ENCODE results near the gene SMAGP.
"Not testable (repeated sequence)": the region's sequence is repeated elsewhere in the genome, so short reads cannot be mapped to it uniquely, and the experiment has no call there.

SMAGP gene, protein sequence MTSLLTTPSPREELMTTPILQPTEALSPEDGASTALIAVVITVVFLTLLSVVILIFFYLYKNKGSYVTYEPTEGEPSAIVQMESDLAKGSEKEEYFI

DNA sequence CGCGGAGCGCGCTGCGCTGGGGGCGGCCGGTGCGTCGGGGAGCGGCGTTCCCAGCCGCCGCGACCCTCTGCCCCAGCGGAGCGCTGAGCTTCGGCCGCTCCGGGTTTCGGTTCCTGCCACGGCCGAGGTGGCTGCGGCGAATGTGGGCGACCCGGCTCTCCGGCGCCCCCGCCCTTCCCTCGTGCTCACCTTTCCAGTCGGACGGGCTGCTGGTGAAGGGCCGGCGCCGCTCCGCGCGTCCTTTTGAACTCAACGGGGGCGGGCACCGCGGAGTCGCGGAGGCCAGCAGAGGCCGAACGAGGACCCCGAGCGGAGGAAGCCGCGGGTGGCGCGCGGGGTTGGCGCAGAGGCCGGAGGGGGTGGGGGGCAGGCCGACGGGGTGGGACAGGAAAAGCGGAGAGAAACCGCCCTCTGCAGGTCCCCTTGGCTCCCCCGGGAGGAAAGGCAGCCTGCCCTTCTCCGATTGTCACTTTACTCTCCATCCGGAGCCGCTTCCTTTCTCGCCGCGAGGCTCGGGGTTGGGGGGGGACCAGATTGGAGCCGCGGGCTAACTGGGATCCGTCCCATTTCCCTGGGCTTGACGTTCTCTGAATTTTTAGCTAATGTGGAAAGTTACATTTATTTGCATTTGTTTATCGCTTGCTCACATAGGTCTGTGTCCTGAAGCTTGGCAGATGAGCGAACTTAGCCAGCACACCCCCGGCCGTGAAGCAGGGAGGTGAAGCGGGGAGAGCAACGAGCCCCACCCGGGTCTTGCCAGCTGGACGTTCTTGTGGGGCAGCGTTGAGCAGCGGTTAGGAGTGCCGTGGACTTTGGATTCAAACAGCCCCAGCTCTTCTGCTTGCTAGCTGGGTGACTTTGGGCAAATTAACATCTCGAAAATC lies at the start of gene SMAGP:
TSS of gene SMAGP (minus strand) at position 349 of the 884 bp plus-strand sequence. CDS start 1,137 bp downstream, outside the sequence.
- Histone ChIP-seq H3K4me1 (peaks cover 26% of the 10 kb centered on the region), H3K9me3 (no peaks in the 10 kb centered on the region), H3K4me3 (peak within 1 kb of the TSS; percentile 74), H3K9ac (peak within 1 kb of the TSS; percentile 75), H4K20me1 (no peaks in the 10 kb centered on the region), H3K36me3 (no peaks in the 10 kb centered on the region), H3K27me3 (0 out of 2 replicates have a peak, but pooled peaks cover 4% of the 10 kb centered on the region), H3K27ac (peak within 1 kb of the TSS; percentile 70; the same call in 1 of the 2 replicates), H3K4me2 (peak within 1 kb of the TSS; percentile 97)
- no peak for TF ChIP-seq Cebpa-rat (IDR thresholded peaks at IDR 0.05)

- Histone ChIP-seq H3K36me3 (no peaks in the 10 kb centered on the region), H3K4me3 (no peak overlapping the region), H4K20me1 (no peaks in the 10 kb centered on the region), H3K4me2 (peak overlapping the region; percentile 94), H3K4me1 (peaks cover 60% of the 10 kb centered on the region), H3K27ac (peak overlapping the region; percentile 20; the same call in 1 of the 2 replicates), H3K9me3 (no peaks in the 10 kb centered on the region), H3K27me3 (no peaks in the 10 kb centered on the region), H3K9ac (no peak overlapping the region)
- TF ChIP-seq Cebpa-rat (IDR thresholded peaks at IDR 0.05): no peak
These were observed 48.8 kb upstream of the SMAGP start for GRCh38 chr12:51318846-51319599.

DNA sequence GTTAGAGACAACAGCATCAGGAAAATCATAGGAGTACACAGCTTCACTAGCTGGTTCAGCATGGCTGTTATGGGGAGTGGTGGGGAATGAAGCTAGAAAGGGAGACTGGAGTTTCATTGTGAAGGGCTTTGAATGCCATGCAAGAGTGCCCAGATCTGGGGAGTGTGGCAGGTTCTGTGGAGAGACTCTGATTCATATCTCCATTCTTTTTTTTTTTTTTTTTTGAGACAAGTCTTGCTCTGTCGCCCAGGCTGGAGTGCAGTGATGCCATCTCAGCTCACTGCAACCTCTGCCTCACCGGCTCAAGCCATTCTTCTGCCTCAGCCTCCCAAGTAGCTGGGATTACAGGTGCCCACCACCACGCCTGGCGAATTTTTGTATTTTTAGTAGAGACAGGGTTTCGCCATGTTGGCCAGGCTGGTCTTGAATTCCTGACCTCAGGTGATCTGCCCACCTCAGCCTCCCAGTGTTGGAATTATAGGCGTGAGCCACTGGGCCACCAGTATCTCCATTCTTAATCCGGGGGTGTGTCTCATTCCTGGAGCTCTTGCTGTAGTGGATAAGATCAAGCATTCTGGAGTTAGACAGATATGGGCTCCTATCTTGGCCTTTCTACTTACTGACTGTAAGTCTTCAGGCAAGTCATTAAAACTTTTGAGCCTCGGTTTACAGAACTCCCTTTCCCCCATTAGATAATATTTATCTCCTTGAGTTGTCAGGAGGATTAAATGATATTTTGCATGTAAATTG lies 48.0 kb upstream of the SMAGP start:
- peak overlapping the region; percentile 94; the same call in 1 of the 2 replicates for H3K4me2 ChIP-seq
- not testable (repeated sequence) for H3K9me3 ChIP-seq, H3K9ac ChIP-seq, H3K27ac ChIP-seq, H3K36me3 ChIP-seq, H3K27me3 ChIP-seq, H3K4me3 ChIP-seq, H4K20me1 ChIP-seq
- H3K4me1 ChIP-seq: peaks cover 52% of the 10 kb centered on the region

DNA sequence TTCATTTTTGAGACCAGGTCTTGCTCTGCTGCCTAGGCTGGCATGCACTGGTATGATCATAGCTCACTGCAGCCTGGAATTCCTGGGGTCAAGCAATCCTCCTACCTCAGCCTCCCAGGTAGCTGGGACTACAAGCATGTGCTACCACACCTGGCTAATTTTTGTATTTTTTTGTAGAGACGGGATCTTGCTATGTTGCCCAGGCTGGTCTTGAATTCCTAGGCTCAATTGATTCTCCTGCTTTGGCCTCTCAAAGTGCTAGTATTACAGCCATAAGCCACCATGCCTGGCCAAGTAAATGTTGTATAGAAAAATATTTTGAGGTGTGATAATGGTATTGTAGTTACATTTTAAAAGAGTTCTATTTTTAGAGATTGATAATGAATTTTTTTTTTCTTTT lies 41.2 kb upstream of the SMAGP start:
- no peaks in the 10 kb centered on the region for H3K36me3 ChIP-seq
- no peaks in the 10 kb centered on the region for H3K9me3 ChIP-seq
- no peak overlapping the region for H3K4me3 ChIP-seq

DNA sequence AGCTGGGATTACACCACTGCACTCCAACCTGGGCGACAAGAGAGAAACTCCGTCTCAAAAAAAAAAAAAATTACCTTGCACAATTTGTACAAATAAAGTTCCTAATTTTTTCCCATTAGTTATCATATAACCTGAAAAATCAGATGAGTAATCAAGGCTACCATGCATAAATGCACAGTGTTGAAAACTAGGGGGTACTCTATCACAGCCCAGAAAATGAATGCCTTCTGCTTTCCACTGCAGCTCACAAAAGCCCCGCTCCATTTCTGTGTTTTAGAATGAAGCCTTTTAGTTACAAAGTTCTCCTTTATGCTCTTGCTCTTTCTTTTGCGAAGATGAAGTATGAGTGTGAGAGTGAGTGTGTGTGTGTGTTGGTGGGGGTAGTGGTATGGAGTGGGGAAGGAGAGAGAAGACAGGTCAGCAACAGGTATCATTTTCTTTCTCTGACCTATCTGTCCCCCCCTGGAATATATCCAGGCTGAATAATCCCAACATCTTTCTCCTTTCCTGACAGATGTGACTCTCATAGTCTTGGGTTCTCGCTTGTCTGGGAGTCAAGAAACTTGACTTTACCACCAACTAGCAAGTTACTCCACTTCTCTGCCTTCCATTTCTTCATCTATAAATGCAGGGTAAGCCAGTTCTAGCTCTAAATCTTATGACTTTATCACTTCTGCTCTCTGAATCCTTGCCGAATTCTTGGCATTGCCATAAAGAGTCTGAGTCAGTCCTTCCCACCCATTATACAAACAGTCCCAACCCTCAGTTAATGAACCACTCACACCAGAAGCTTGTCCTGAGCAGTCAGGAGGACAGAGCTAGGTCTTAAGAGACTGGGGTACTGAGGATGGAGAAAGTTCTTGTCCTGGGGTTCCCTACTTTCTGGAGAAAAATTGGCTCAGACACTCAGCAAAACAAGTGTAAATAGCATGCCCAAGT lies 37.7 kb upstream of the SMAGP start:
- Histone ChIP-seq H3K27me3 (no peaks in the 10 kb centered on the region), H3K36me3 (no peaks in the 10 kb centered on the region), H3K27ac (no peak overlapping the region), H3K9me3 (no peaks in the 10 kb centered on the region), H3K4me3 (no peak overlapping the region), H3K4me1 (peaks cover 6% of the 10 kb centered on the region), H4K20me1 (no peaks in the 10 kb centered on the region), H3K4me2 (no peak overlapping the region), H3K9ac (no peak overlapping the region)
- no peak for TF ChIP-seq Cebpa-rat (IDR thresholded peaks at IDR 0.05)

More for the DNA sequence above, 41.2 kb upstream of the SMAGP start:
- H3K27me3 ChIP-seq: no peaks in the 10 kb centered on the region
- TF ChIP-seq Cebpa-rat (IDR thresholded peaks at IDR 0.05): no peak
- H3K4me2 ChIP-seq: no peak overlapping the region
- H3K27ac ChIP-seq: no peak overlapping the region
- no peaks in the 10 kb centered on the region for H4K20me1 ChIP-seq
- no peak overlapping the region for H3K9ac ChIP-seq
- peaks cover 3% of the 10 kb centered on the region for H3K4me1 ChIP-seq

DNA sequence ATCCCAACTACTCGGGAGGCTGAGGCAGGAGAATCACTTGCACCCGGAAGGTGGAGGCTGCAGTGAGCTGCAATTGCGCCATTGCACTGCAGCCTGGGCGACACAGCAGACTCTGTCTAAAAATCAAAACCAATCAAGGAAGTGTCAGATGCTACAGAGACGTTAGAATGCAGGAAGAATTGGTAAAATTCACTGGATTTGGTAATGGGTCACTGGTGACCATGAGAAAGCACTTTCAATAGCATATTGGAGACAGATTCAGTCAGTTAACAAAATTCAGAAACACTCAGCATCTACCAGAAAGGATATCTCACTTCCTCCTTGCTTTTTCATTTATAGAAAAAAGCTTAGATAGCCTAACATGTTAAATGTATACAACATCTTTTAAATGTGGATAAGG lies 36.3 kb upstream of the SMAGP start:
- H3K36me3 ChIP-seq: no peaks in the 10 kb centered on the region
- no peaks in the 10 kb centered on the region for H3K9me3 ChIP-seq
- H3K9ac ChIP-seq: no peak overlapping the region
- peaks cover 6% of the 10 kb centered on the region for H3K4me1 ChIP-seq
- H3K4me3 ChIP-seq: no peak overlapping the region
- no peak overlapping the region for H3K27ac ChIP-seq
- no peaks in the 10 kb centered on the region for H4K20me1 ChIP-seq
- TF ChIP-seq Cebpa-rat (IDR thresholded peaks at IDR 0.05): no peak
- H3K4me2 ChIP-seq: peak overlapping the region; percentile 27
- no peaks in the 10 kb centered on the region for H3K27me3 ChIP-seq

GRCh38 chr12:51300768-51301167 lies 30.6 kb upstream of the SMAGP start:
- not testable (repeated sequence) for H3K27me3 ChIP-seq, H3K9me3 ChIP-seq, H3K4me3 ChIP-seq, H3K9ac ChIP-seq, H3K27ac ChIP-seq, H3K4me1 ChIP-seq, H3K4me2 ChIP-seq, H3K36me3 ChIP-seq, H4K20me1 ChIP-seq

DNA sequence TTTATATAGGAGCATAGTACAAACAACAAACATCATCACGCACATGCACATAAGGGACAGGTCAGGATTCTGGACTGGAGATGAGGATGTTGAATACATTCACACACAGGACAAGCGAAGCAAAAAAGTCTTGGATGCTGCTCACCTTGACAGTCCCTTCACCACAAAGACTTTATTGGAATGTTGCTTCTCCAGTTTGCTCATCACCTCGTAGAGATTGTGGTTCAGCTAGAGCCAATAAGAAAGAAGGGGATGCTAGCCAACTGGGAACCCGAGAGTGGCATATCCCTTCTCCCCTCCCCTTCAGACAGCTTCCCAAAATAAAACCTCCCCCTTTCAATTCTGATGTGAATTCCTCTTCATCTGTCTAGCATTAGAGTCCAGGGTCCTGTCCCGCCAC lies 25.4 kb upstream of the SMAGP start:
- TF ChIP-seq Cebpa-rat (IDR thresholded peaks at IDR 0.05): no peak
- Histone ChIP-seq H3K4me3 (no peak overlapping the region), H3K36me3 (no peaks in the 10 kb centered on the region)

GRCh38 chr12:51294097-51294496 lies 23.9 kb upstream of the SMAGP start:
- peaks cover 13% of the 10 kb centered on the region for H3K4me1 ChIP-seq
- not testable (repeated sequence) for H3K36me3 ChIP-seq, H3K4me2 ChIP-seq, H3K27me3 ChIP-seq, H3K9me3 ChIP-seq, H3K27ac ChIP-seq, H3K9ac ChIP-seq, H4K20me1 ChIP-seq, H3K4me3 ChIP-seq

More for the DNA sequence above, 25.4 kb upstream of the SMAGP start:
- Histone ChIP-seq H3K4me2 (no peak overlapping the region), H3K4me1 (peaks cover 13% of the 10 kb centered on the region), H3K27ac (no peak overlapping the region), H3K9ac (no peak overlapping the region), H3K9me3 (no peaks in the 10 kb centered on the region), H3K27me3 (no peaks in the 10 kb centered on the region), H4K20me1 (no peaks in the 10 kb centered on the region)

Measured in BLaER1 (cell line).